Chondrocyte (in vitro differentiated cells): ENCODE data around the gene TMEM258. TPM values are rescaled to one million over a fixed set of nuclear protein-coding genes. Genes with fewer than 3 reads are reported as not detected.

Experiments used
- DNase-seq: peaks from one replicate; pipeline ENCODE4 v3.0.0; 2021; ENCODE audit warnings: mixed read lengths, low spot score
- H3K27ac Mint-ChIP-seq: one replicate; pipeline ENCODE4 v1.8.0; 2021; ENCODE audit warnings: mild to moderate bottlenecking, moderate library complexity, mixed read lengths; ENCODE audit not compliant: unreplicated experiment
- H3K27me3 Mint-ChIP-seq: 2 replicates; pipeline ENCODE4 v1.8.0; 2021; ENCODE audit warnings: low read depth, mixed read lengths
- H3K36me3 Mint-ChIP-seq: 2 replicates; pipeline ENCODE4 v1.8.0; 2021; ENCODE audit warnings: low read depth, mixed read lengths
- H3K4me1 Mint-ChIP-seq: 2 replicates; pipeline ENCODE4 v1.8.0; 2021; ENCODE audit warnings: low read depth, mild to moderate bottlenecking, mixed read lengths
- H3K4me3 Mint-ChIP-seq: one replicate; pipeline ENCODE4 v1.8.0; 2021; ENCODE audit warnings: mild to moderate bottlenecking, moderate library complexity, mixed read lengths; ENCODE audit not compliant: unreplicated experiment
- H3K9me3 Mint-ChIP-seq: 2 replicates; pipeline ENCODE4 v1.8.0; 2021; ENCODE audit warnings: low read depth, mixed read lengths
- total RNA-seq: library from RNA; stranded (reverse); gene quantifications from 3 replicates; pipeline ENCODE4 v1.2.1, GENCODE V29; 2021
- TF ChIP-seq, protein P1 (sequence below): fragments of 200-600 bp; sonication (generic); IDR thresholded peaks from 2 replicates; pipeline ENCODE4 v1.5.0; 2021; ENCODE audit warnings: antibody characterized with exemption, mild to moderate bottlenecking, moderate library complexity

The TMEM258 gene
- total RNA-seq, 1 donor from 2014 or later, result 103 TPM

DNA sequence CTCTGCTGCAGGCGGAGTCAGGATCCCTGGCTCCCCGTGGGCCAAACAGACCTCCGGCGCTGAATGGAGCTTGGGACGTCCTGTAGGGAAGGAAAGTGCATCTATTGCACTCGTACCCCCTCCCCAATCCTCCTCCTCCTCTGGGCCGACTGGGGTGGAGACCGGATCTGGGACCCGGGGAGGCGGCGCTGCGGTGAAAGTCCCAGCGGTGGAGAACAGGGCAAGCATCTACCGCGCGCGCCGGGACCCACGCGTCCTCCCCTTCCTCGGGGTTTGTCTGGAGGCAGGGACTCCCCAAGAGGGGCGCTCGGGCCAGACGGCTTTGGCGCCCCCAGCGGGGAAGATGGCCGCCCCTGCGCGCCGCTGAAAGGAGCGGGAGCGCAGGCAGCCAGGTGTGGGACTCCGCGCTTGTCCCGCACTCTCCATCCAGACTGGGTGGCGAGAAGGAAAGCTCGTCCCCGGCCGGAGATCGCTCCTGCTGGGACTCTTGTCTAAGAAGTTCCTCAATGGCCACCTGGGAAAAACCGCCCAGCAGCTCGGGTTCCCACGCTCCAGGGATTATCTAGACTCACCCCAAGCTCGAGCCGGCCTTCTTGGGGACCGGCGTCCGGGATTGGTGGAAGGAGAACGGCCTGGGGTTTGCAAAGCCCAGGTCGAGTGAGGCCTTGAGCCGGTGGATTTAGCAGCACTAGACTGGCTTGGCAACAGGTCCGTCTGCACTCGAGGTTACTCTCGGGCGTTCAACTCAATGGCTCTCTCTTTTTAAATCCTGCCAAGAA, 36.4 kb upstream of the TMEM258 start:
- TF ChIP-seq, protein P1, sequence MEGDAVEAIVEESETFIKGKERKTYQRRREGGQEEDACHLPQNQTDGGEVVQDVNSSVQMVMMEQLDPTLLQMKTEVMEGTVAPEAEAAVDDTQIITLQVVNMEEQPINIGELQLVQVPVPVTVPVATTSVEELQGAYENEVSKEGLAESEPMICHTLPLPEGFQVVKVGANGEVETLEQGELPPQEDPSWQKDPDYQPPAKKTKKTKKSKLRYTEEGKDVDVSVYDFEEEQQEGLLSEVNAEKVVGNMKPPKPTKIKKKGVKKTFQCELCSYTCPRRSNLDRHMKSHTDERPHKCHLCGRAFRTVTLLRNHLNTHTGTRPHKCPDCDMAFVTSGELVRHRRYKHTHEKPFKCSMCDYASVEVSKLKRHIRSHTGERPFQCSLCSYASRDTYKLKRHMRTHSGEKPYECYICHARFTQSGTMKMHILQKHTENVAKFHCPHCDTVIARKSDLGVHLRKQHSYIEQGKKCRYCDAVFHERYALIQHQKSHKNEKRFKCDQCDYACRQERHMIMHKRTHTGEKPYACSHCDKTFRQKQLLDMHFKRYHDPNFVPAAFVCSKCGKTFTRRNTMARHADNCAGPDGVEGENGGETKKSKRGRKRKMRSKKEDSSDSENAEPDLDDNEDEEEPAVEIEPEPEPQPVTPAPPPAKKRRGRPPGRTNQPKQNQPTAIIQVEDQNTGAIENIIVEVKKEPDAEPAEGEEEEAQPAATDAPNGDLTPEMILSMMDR, result peak; percentile 75
- Mint-ChIP-seq H3K4me1 (peaks cover 52% of the 10 kb centered on the region), H3K27ac (peak overlapping the region; percentile 93), H3K9me3 (no peaks in the 10 kb centered on the region), H3K4me3 (peak overlapping the region; percentile 90), H3K36me3 (peaks cover 4% of the 10 kb centered on the region), H3K27me3 (no peaks in the 10 kb centered on the region)
- no peak for DNase-seq

DNA sequence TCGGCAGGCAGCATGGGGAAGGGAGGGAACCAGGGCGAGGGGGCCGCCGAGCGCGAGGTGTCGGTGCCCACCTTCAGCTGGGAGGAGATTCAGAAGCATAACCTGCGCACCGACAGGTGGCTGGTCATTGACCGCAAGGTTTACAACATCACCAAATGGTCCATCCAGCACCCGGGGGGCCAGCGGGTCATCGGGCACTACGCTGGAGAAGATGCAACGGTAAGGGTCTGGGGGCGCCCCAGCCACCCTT, 35.9 kb upstream of the TMEM258 start:
- H3K27me3 Mint-ChIP-seq, result no peaks in the 10 kb centered on the region
- no peaks in the 10 kb centered on the region for H3K36me3 Mint-ChIP-seq
- H3K4me1 Mint-ChIP-seq, result peaks cover 46% of the 10 kb centered on the region
- TF ChIP-seq, protein P1, result no peak
- peak overlapping the region; percentile 93 for H3K27ac Mint-ChIP-seq
- no peaks in the 10 kb centered on the region for H3K9me3 Mint-ChIP-seq
- H3K4me3 Mint-ChIP-seq, result peak overlapping the region; percentile 90
- DNase-seq, result no peak

DNA sequence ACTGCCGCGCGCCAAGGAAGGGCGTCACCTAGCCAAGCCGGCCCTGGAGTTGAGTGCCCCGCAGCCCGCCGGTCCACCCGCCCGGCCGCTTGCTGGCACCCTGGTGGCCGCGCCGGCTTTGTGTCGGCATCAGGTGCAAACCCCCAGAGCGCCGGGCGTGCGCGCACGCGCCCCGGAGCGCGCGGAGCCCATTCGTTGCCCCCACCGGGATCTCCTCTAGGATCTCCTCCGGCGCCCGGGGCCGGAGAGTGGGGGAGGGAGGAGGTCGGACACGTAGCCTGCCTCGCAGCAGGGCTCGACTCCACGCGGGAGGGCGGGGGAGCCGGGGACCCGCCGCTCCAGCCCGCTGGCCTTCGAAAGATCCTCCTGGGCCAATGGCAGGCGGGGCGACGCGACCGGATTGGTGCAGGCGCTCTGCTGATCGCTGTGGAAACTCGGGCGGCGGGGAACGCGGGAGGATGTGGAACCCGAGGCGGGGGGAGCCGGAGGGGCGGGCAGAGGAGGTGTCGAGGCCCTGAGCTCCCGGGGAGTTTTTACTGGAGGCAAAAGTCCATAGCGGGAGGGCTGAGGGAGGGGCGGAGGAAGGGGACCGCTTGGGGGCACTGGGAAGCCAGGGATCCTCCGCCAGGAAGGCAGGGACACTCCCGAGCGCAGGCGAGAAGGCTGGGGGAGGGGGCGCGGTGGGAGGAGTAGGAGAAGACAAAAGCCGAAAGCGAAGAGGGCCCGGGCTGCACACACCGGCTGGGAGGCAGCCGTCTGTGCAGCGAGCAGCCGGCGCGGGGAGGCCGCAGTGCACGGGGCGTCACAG, 35.4 kb upstream of the TMEM258 start, which contains the start of gene FADS2:
Gene FADS2 (plus strand): TSS at position 730 of the 808 bp plus-strand sequence. CDS start 91 bp downstream, outside the sequence.
- Mint-ChIP-seq H3K36me3 (no peaks in the 10 kb centered on the region), H3K27ac (peak within 1 kb of the TSS; percentile 93), H3K4me1 (peaks cover 42% of the 10 kb centered on the region), H3K27me3 (no peaks in the 10 kb centered on the region), H3K4me3 (peak within 1 kb of the TSS; percentile 90), H3K9me3 (no peaks in the 10 kb centered on the region)
- TF ChIP-seq, protein P1, result peak; percentile 44
- peak; percentile 99 for DNase-seq

DNA sequence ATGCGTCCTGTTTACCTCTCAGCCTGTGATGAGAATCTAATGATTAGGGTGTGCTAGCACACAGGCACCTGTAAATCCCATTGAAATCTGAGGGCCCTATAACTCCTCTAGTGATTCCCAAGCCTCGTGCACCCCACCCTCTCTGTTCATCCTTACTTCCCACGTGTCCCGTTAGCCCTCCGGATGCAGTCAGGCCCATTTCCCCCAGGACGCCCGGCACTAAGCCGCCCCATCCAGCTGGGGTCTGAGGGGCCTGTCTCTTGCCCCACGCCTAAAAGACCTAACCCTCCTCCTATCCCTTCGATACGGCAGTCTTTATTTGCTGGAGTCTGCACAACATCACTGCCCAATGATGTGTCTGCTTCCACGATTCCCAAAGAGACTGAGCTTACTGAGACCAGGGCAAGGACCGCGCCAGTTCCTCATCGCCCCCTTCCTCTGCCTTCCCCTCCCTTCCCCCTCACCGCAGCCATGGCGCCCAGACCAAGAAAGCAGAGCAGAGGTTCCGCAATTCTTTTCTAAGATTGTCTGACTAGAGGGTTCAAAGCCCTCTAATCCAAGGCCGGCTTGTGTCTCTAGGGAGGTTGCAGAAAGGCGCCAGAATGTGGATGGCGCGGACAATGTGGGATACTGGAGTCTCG, 34.7 kb upstream of the TMEM258 start:
- peak overlapping the region; percentile 87 for H3K27ac Mint-ChIP-seq
- no peaks in the 10 kb centered on the region for H3K36me3 Mint-ChIP-seq
- TF ChIP-seq, protein P1, result no peak
- H3K4me3 Mint-ChIP-seq, result peak overlapping the region; percentile 90
- no peaks in the 10 kb centered on the region for H3K9me3 Mint-ChIP-seq
- H3K27me3 Mint-ChIP-seq, result no peaks in the 10 kb centered on the region
- no peak for DNase-seq
- H3K4me1 Mint-ChIP-seq, result peaks cover 39% of the 10 kb centered on the region

DNA sequence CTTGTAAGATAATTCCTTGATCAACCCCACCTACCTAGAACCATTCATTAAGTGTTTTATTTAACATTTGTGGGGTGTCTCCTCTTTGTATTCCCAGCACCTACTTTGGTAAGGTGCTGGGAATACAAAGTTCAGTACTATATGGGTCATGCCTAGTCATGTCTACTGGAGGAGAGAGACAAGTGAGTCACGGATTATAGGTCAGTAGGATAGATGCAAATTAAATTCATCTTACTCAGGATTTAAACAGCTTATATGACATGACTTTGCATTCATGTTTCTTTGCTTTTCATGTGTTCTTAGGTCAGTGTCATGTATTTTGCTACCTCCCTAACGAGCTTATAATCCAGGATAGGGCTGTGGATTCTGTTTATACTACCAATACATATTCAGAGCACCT, 27.8 kb upstream of the TMEM258 start:
- TF ChIP-seq, protein P1, result no peak
- DNase-seq, result no peak
- Mint-ChIP-seq H3K27ac (no peak overlapping the region), H3K9me3 (no peaks in the 10 kb centered on the region), H3K4me3 (no peak overlapping the region), H3K36me3 (no peaks in the 10 kb centered on the region), H3K27me3 (no peaks in the 10 kb centered on the region), H3K4me1 (peaks cover 8% of the 10 kb centered on the region)
